Mesothelial cell of epicardium (in vitro differentiated cells): ENCODE data around the gene CAMKK1. TPM values are rescaled to one million over a fixed set of nuclear protein-coding genes. Genes with fewer than 3 reads are reported as not detected.

ENCODE experiments used
- DNase-seq, 2 experiments: peaks; one replicate each; pipeline ENCODE4 v3.0.0; 2021; ENCODE audit warnings: low spot score in 2 of 2; ENCODE audit not compliant: unreplicated experiment in 2 of 2
- H3K27ac Mint-ChIP-seq: 2 replicates; pipeline ENCODE4 v1.8.0; 2021; ENCODE audit warnings: mixed read lengths
- H3K27me3 Mint-ChIP-seq: 2 replicates; pipeline ENCODE4 v1.8.0; 2021; ENCODE audit warnings: low read depth, mixed read lengths
- H3K36me3 Mint-ChIP-seq: 2 replicates; pipeline ENCODE4 v1.8.0; 2021; ENCODE audit warnings: mixed read lengths
- H3K4me1 Mint-ChIP-seq: 2 replicates; pipeline ENCODE4 v1.8.0; 2021; ENCODE audit warnings: mixed read lengths
- H3K4me3 Mint-ChIP-seq: 2 replicates; pipeline ENCODE4 v1.8.0; 2021; ENCODE audit warnings: mild to moderate bottlenecking, moderate library complexity, mixed read lengths
- H3K9me3 Mint-ChIP-seq: 2 replicates; pipeline ENCODE4 v1.8.0; 2021; ENCODE audit warnings: mixed read lengths
- CTCF ChIP-seq: fragments of 200-600 bp; sonication (generic); IDR thresholded peaks from one replicate; pipeline ENCODE4 v1.5.0; 2021; ENCODE audit warnings: antibody characterized with exemption; ENCODE audit not compliant: unreplicated experiment
- total RNA-seq: library from RNA; stranded (reverse); gene quantifications from 3 replicates; pipeline ENCODE4 v1.2.1, GENCODE V29; 2021

CAMKK1 gene
- total RNA-seq, 1 donor from 2014 or later, result 4.3 TPM

- Mint-ChIP-seq H3K27me3 (peaks cover 23% of the 10 kb centered on the region), H3K4me3 (no peak overlapping the region), H3K9me3 (no peaks in the 10 kb centered on the region), H3K27ac (no peak overlapping the region), H3K4me1 (no peaks in the 10 kb centered on the region), H3K36me3 (no peaks in the 10 kb centered on the region)
- no peak for TF ChIP-seq CTCF
- no peak for DNase-seq
These were observed 40.3 kb downstream of the CAMKK1 start for GRCh38 chr17:3852561-3852960.

DNA sequence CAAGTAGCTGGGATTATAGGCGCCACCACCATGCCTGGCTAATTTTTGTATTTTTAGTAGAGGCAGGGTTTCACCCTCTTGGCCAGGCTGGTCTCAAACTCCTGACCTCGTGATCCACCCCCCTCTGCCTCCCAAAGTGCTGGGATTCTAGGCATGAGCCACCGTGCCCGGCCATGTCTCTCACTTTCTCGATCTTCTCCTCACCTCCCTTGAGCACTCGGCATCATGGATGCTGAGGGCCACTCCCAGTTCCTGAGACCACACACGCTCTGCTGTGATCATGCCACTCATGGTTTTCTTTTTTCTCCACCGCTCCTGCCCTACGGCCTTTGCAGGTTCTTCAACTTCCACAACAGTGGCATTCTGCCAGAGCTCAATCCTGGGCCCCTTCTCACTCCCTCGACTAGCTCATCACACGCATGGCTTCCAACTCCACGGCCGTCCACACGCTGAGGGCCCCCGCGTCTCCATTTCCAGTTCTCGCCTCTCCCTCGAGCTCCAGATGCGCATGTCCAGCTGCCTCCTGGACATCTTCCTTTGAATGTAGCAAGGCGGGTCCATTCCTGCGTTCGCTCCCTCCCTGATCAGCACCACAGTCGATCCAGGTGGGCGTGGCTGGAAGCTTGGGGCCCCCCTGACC is 41.3 kb downstream of the CAMKK1 start:
- H3K27me3 Mint-ChIP-seq, result peaks cover 23% of the 10 kb centered on the region
- no peak for DNase-seq
- H3K36me3 Mint-ChIP-seq, result no peaks in the 10 kb centered on the region
- no peaks in the 10 kb centered on the region for H3K4me1 Mint-ChIP-seq
- no peak overlapping the region for H3K27ac Mint-ChIP-seq
- H3K9me3 Mint-ChIP-seq, result no peaks in the 10 kb centered on the region
- no peak overlapping the region for H3K4me3 Mint-ChIP-seq
- TF ChIP-seq CTCF, result no peak

DNA sequence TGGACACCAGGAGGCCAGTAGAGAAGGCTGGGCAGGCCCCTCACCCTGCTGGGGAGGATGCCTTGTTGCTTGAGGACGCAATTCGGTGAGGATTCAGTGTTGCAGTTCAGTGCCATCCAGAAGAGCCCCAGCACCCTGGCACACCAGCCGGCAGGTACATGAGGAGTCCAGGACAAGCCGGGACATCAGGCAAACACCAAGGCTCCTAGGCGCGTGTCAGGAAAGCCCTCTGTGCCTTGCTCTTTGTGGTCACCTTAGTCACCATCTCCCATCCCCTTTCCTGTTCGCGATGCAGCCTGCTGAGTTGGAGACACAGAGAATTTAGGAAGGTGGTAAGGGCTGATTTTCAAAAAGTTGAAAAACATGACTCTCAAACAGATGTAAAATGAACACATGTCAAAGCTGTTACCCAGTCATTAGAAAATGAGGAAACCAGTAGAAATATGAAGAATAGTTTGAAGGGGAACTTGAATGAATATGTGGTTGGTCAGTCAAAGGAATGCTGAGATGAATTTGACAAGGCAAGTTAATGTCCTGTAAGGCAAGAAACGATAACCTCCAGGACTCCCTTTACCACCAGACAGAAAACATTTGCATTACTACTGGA is 44.5 kb downstream of the CAMKK1 start:
- peaks cover 5% of the 10 kb centered on the region for H3K36me3 Mint-ChIP-seq
- no peak for DNase-seq
- no peak overlapping the region for H3K4me3 Mint-ChIP-seq
- peaks cover 23% of the 10 kb centered on the region for H3K27me3 Mint-ChIP-seq
- H3K9me3 Mint-ChIP-seq, result no peaks in the 10 kb centered on the region
- TF ChIP-seq CTCF, result no peak
- peaks cover 16% of the 10 kb centered on the region for H3K4me1 Mint-ChIP-seq
- H3K27ac Mint-ChIP-seq, result no peak overlapping the region

DNA sequence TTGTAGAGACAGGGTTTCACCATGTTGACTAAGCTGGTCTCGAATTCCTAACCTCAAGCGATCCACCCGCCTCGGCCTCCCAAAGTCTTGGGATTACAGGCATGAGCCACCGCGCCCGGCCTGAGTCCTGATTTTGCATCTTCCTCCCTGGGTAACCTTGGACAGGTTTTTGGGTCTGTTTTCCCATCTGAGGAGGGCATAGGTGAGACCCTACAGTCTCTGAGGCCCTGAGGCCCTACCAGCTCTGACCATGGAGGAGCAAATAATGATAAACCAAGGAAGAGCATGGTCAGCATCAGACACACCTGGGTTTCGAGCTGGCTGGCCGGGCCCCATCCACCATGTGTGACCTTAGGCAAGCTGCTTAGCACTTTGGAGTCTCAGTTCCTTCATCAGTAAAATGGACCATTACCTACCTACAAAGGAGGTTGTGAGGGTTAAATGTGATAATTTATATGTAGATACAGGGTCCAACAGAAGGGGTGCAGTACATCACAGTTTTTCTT is 45.6 kb downstream of the CAMKK1 start:
- DNase-seq, result no peak
- H3K27ac Mint-ChIP-seq, result no peak overlapping the region

DNA sequence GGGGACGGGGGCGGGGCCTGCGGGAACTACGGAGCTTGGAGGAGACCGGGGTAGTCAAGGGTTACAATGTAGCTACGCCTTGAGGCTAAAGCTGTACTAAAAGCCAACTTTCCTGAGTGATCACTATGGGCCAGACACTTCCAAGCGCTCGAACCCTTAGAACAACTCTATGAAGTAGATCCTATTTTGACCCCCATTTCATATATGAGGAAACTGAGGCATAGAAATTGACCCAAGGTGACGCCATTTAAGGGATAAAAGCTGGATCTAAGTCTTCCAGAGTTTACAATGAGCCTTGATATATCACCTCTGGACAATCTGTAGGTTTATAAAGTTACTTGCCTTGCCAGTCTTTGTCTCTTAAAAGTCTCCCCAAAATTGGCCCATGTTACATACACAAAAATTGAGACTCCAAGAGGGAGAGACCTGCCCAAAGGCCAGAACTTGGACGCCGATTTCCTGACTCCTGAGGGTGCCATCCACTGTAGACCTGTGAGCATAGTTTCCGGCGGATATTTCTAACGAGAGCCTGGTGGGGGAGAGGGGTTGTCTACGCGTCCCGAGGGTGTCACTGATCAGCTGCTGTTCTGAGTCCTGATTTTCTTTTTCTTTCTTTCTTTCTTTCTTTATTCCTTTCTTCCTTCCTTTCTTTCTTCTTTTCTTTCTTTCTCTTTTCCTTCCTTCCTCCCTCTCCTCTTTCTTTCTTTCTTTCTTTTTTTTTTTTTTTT is 46.3 kb downstream of the CAMKK1 start:
- Mint-ChIP-seq H3K36me3 (peaks cover 5% of the 10 kb centered on the region), H3K9me3 (no peaks in the 10 kb centered on the region), H3K4me1 (peaks cover 16% of the 10 kb centered on the region), H3K27me3 (peaks cover 14% of the 10 kb centered on the region), H3K4me3 (peak overlapping the region; percentile 96), H3K27ac (no peak overlapping the region)
- no peak for DNase-seq
- no peak for TF ChIP-seq CTCF

More for the DNA sequence above, 45.6 kb downstream of the CAMKK1 start:
- no peaks in the 10 kb centered on the region for H3K9me3 Mint-ChIP-seq
- H3K27me3 Mint-ChIP-seq, result peaks cover 19% of the 10 kb centered on the region
- TF ChIP-seq CTCF, result no peak
- H3K4me3 Mint-ChIP-seq, result no peak overlapping the region
- peaks cover 5% of the 10 kb centered on the region for H3K36me3 Mint-ChIP-seq
- peaks cover 16% of the 10 kb centered on the region for H3K4me1 Mint-ChIP-seq
